AG04449 (cell line): ENCODE data around the gene TAF8.

ENCODE experiments used
- CTCF ChIA-PET: fragments of 350-600 bp; formaldehyde crosslinking; extraction: SDS; loops from one replicate; lab custom pipeline; 2021; ENCODE audit warnings: antibody characterized with exemption; lab: Yijun Ruan, JAX
- POLR2A ChIA-PET: fragments of 400-600, 350-600 bp; formaldehyde crosslinking; extraction: SDS; loops from one replicate; lab custom pipeline; 2020; ENCODE audit warnings: antibody characterized with exemption, inconsistent platforms; lab: Yijun Ruan, JAX
- DNase-seq: peaks from one replicate; pipeline ENCODE4 v3.0.0-alpha.2; 2010; ENCODE audit warnings: low read depth, low spot score
- H3K4me3 ChIP-seq: 2 replicates; pipeline ENCODE4 v1.5.1; 2011; ENCODE audit warnings: low read depth, mild to moderate bottlenecking, control low read depth, low read length
- CTCF ChIP-seq: IDR thresholded peaks from one replicate; pipeline ENCODE4 v1.5.1; 2011; ENCODE audit warnings: mild to moderate bottlenecking, moderate library complexity, low read length, control low read depth, inconsistent platforms; ENCODE audit not compliant: insufficient read depth; ENCODE audit errors: missing control alignments

Gene TAF8

GRCh38 chr6:42125663-42126062 lies 75.3 kb downstream of the TAF8 start:
- DNase-seq, result no peak
- CTCF ChIA-PET, result no interaction called here
- no peak overlapping the region for H3K4me3 ChIP-seq
- POLR2A ChIA-PET, result no interaction called here
- TF ChIP-seq CTCF, result no peak

- TF ChIP-seq CTCF, result no peak
- CTCF ChIA-PET, result interaction anchor here (0.5 to 2.9 kb wide), 5 partner anchors 9 to 47 kb away, joined by 3 to 13 read pairs (median 4); no protein-coding TSS in a partner anchor
- DNase-seq, result no peak
- H3K4me3 ChIP-seq, result no peak overlapping the region
- POLR2A ChIA-PET, result no interaction called here
Observed at GRCh38 chr6:42128460-42129359, 78.4 kb downstream of the TAF8 start.

GRCh38 chr6:42129360-42129676 lies 79.0 kb downstream of the TAF8 start:
- POLR2A ChIA-PET, result no interaction called here
- H3K4me3 ChIP-seq, result no peak overlapping the region
- DNase-seq, result no peak
- CTCF ChIA-PET, result interaction anchor here (1.2 to 2.9 kb wide), 4 partner anchors 25 to 47 kb away, joined by 3 to 13 read pairs (median 4); no protein-coding TSS in a partner anchor
- TF ChIP-seq CTCF, result no peak

GRCh38 chr6:42131531-42131930 lies 81.2 kb downstream of the TAF8 start:
- ChIA-PET POLR2A (no interaction called here), CTCF (no interaction called here)
- no peak for DNase-seq
- no peak overlapping the region for H3K4me3 ChIP-seq
- TF ChIP-seq CTCF, result no peak

GRCh38 chr6:42133926-42134325 lies 83.6 kb downstream of the TAF8 start:
- no peak for TF ChIP-seq CTCF
- no peak overlapping the region for H3K4me3 ChIP-seq
- CTCF ChIA-PET, result no interaction called here
- POLR2A ChIA-PET, result no interaction called here
- DNase-seq, result no peak

GRCh38 chr6:42135161-42135560 lies 84.8 kb downstream of the TAF8 start:
- no peak overlapping the region for H3K4me3 ChIP-seq
- no peak for TF ChIP-seq CTCF
- POLR2A ChIA-PET, result no interaction called here
- no peak for DNase-seq
- CTCF ChIA-PET, result interaction anchor here (3.2 kb wide), 1 partner anchor 31 kb away, joined by 14 read pairs; no protein-coding TSS in a partner anchor
